GM12878 (cell line): ENCODE data around the gene FGD5.

ENCODE experiments used
- DPF2 ChIP-seq: fragments of 450-650 bp; IDR thresholded peaks from 2 replicates; pipeline ENCODE4 v1.6.1; 2017; ENCODE audit warnings: mild to moderate bottlenecking
- SMC3 ChIP-seq: IDR thresholded peaks from 2 replicates; pipeline ENCODE4 v1.6.1; 2011; ENCODE audit warnings: low read length, improper control_type of control experiment, borderline replicate concordance
- SUPT20H ChIP-seq: IDR thresholded peaks from 2 replicates; pipeline ENCODE4 v1.6.1; 2011; ENCODE audit warnings: low read depth, mild to moderate bottlenecking, low read length, moderate library complexity, borderline replicate concordance; ENCODE audit not compliant: control insufficient read depth
- YY1 ChIP-seq: IDR thresholded peaks from 2 replicates; pipeline ENCODE4 v1.6.1; 2011; ENCODE audit warnings: low read depth, mild to moderate bottlenecking, low read length
- ZZZ3 ChIP-seq: IDR thresholded peaks from 2 replicates; pipeline ENCODE4 v1.6.1; 2011; ENCODE audit warnings: low read depth; ENCODE audit not compliant: control insufficient read depth, insufficient read length
- TF ChIP-seq, protein P1 (sequence below): IDR thresholded peaks from 2 replicates; pipeline ENCODE4 v1.6.1; 2011; ENCODE audit warnings: low read depth, mild to moderate bottlenecking, low read length, moderate library complexity, borderline replicate concordance; ENCODE audit errors: extremely low read depth

DNA sequence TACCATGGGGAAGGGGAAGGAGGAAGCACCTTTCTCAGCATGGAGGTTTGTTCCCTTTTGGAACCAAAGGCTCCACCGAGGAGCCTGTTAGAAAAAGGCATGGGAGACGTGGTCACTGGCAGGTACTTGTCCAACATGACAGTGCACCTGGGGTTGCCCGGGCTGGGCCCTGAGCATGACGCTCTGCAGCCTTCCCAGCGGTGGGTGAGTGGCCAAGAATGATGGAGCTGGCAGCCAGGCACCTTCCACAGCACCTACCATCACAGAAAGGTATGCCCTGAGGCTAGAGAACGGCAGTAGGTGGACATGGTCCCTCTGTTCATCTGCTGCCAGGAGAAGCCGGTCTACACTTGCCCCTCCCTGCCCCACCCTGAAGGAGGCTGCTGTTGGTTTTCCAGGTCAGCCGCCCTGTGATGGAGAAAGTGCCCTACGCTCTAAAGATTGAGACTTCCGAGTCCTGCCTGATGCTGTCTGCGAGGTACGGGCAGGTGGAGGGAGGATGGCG, 99.6 kb downstream of the FGD5 start:
- TF ChIP-seq, protein P1, sequence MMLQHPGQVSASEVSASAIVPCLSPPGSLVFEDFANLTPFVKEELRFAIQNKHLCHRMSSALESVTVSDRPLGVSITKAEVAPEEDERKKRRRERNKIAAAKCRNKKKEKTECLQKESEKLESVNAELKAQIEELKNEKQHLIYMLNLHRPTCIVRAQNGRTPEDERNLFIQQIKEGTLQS = no peak
- TF ChIP-seq SUPT20H (no peak), YY1 (no peak), SMC3 (no peak), DPF2 (no peak), ZZZ3 (no peak)
